ENCODE results near the gene RAPGEF4. TPM values are rescaled to one million over a fixed set of nuclear protein-coding genes. Genes with fewer than 3 reads are reported as not detected.

Gene RAPGEF4
- total RNA-seq, 1 experiment from 2014 or later = 1.4 TPM

- Histone ChIP-seq H4K8ac (replicated peaks; ENCODE audit: insufficient read length, low read depth, low read length) (no peak overlapping the region), H2BK120ac (ENCODE audit: low read depth, low read length, poor library complexity, severe bottlenecking) (no peak overlapping the region), H3K79me1 (ENCODE audit: insufficient read depth, low read depth, low read length, poor library complexity, severe bottlenecking) (no peaks in the 10 kb centered on the region), H3K18ac (ENCODE audit: insufficient read length, low read depth, low read length) (no peak overlapping the region), H2BK20ac (ENCODE audit: low read depth, low read length, poor library complexity, severe bottlenecking) (no peak overlapping the region), H3K9ac (ENCODE audit: extremely low read depth, insufficient read length, low read length) (no peak overlapping the region), H3K56ac (ENCODE audit: insufficient read length, low read depth, low read length) (no peak overlapping the region), H3K14ac (ENCODE audit: insufficient read depth, low read length) (no peak overlapping the region), H3K27me3 (ENCODE audit: insufficient read depth, low read length) (no peaks in the 10 kb centered on the region), H2AFZ (ENCODE audit: low read length) (no peak overlapping the region), H3K4me2 (ENCODE audit: insufficient read depth, insufficient read length, low read length) (no peak overlapping the region), H3K23me2 (ENCODE audit: insufficient read length, low read depth, low read length, poor library complexity, severe bottlenecking) (no peaks in the 10 kb centered on the region), H3T11ph (ENCODE audit: low read length) (no peak overlapping the region), H4K20me1 (ENCODE audit: control insufficient read depth, insufficient read depth, insufficient read length) (no peaks in the 10 kb centered on the region), H4K5ac (ENCODE audit: insufficient read length, low read depth, low read length) (no peak overlapping the region), H3K9me3 (ENCODE audit: control insufficient read depth, low read depth, low read length) (no peaks in the 10 kb centered on the region), H2BK5ac (ENCODE audit: insufficient read length, low read length) (no peak overlapping the region), H4K91ac (ENCODE audit: insufficient read length, low read depth, low read length) (no peak overlapping the region), H2BK12ac (ENCODE audit: insufficient read length, low read depth, low read length) (no peak overlapping the region), H2AK5ac (ENCODE audit: insufficient read length, low read length) (no peak overlapping the region), H2BK15ac (ENCODE audit: low read depth, low read length) (no peak overlapping the region), H3K4me1 (ENCODE audit: insufficient read depth, low read length) (no peaks in the 10 kb centered on the region), H3K23ac (ENCODE audit: insufficient read length, low read depth, low read length) (no peak overlapping the region), H3K27ac (ENCODE audit: insufficient read length, low read depth, low read length) (no peak overlapping the region), H3K4ac (ENCODE audit: low read depth, low read length) (no peak overlapping the region), H3K79me2 (ENCODE audit: insufficient read depth, low read length) (no peaks in the 10 kb centered on the region)
- H3K27me3 Mint-ChIP-seq (ENCODE audit: low read depth) = no peaks in the 10 kb centered on the region
- no peak overlapping the region for H3K4me3 Mint-ChIP-seq
- H3K27ac Mint-ChIP-seq = no peak overlapping the region; a peak in 2 of 7 replicates
- TF ChIP-seq, protein P1, sequence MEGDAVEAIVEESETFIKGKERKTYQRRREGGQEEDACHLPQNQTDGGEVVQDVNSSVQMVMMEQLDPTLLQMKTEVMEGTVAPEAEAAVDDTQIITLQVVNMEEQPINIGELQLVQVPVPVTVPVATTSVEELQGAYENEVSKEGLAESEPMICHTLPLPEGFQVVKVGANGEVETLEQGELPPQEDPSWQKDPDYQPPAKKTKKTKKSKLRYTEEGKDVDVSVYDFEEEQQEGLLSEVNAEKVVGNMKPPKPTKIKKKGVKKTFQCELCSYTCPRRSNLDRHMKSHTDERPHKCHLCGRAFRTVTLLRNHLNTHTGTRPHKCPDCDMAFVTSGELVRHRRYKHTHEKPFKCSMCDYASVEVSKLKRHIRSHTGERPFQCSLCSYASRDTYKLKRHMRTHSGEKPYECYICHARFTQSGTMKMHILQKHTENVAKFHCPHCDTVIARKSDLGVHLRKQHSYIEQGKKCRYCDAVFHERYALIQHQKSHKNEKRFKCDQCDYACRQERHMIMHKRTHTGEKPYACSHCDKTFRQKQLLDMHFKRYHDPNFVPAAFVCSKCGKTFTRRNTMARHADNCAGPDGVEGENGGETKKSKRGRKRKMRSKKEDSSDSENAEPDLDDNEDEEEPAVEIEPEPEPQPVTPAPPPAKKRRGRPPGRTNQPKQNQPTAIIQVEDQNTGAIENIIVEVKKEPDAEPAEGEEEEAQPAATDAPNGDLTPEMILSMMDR (conservative IDR thresholded peaks at IDR 0.05) = no peak
- no peak for DNase-seq
- no CpG with 5 or more reads among the region's 7 CpGs for WGBS (ENCODE audit: extremely low coverage, insufficient read length, low lambda C conversion rate)
- no peaks in the 10 kb centered on the region for H3K9me3 Mint-ChIP-seq
- H3K36me3 Mint-ChIP-seq (ENCODE audit: insufficient read depth in 1 of 3, low read depth in 3 of 3) = no peaks in the 10 kb centered on the region
- no peaks in the 10 kb centered on the region for H3K4me1 Mint-ChIP-seq
Observed at GRCh38 chr2:172821370-172822338, 86.0 kb downstream of the RAPGEF4 start.
